ENCODE results near the gene RASSF1.
A peak's percentile ranks its signal among the peaks of the same experiment; 100 is the strongest.

RASSF1 gene

DNA sequence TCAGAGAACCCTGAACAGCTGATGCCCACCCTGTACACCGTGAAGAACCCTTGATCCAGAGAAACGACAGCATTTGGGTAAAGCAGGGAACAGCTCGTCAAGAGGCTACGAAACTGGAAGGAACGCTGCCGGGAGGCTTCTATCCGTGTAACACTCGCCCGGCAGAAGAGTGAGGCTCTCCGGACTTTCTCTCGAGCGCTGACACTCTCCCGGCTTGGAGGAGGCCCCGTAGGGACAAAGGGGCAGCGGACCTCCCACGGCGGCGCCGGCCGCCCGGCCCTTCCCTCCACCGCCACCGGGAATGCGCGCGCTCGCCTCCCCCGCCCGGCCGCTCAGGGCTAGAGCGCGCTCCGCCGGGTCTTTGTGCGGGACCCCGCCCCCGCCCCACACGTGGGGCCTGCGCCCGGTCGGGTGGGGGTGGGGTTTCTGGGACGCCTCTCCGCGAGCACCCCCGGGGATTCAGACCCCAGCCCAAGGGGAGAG is 19.7 kb downstream of the RASSF1 start:
- in situ Hi-C loops (cut with MboI; ENCODE audit: low sequenced_read_pairs, unreplicated experiment): no loop called here
- TF ChIP-seq, protein P1, sequence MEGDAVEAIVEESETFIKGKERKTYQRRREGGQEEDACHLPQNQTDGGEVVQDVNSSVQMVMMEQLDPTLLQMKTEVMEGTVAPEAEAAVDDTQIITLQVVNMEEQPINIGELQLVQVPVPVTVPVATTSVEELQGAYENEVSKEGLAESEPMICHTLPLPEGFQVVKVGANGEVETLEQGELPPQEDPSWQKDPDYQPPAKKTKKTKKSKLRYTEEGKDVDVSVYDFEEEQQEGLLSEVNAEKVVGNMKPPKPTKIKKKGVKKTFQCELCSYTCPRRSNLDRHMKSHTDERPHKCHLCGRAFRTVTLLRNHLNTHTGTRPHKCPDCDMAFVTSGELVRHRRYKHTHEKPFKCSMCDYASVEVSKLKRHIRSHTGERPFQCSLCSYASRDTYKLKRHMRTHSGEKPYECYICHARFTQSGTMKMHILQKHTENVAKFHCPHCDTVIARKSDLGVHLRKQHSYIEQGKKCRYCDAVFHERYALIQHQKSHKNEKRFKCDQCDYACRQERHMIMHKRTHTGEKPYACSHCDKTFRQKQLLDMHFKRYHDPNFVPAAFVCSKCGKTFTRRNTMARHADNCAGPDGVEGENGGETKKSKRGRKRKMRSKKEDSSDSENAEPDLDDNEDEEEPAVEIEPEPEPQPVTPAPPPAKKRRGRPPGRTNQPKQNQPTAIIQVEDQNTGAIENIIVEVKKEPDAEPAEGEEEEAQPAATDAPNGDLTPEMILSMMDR (IDR thresholded peaks at IDR 0.05; ENCODE audit: borderline replicate concordance, control extremely low read depth, extremely low read depth, insufficient read depth, missing control alignments): no peak
- peak; percentile 86 for DNase-seq (ENCODE audit: low spot score)

DNA sequence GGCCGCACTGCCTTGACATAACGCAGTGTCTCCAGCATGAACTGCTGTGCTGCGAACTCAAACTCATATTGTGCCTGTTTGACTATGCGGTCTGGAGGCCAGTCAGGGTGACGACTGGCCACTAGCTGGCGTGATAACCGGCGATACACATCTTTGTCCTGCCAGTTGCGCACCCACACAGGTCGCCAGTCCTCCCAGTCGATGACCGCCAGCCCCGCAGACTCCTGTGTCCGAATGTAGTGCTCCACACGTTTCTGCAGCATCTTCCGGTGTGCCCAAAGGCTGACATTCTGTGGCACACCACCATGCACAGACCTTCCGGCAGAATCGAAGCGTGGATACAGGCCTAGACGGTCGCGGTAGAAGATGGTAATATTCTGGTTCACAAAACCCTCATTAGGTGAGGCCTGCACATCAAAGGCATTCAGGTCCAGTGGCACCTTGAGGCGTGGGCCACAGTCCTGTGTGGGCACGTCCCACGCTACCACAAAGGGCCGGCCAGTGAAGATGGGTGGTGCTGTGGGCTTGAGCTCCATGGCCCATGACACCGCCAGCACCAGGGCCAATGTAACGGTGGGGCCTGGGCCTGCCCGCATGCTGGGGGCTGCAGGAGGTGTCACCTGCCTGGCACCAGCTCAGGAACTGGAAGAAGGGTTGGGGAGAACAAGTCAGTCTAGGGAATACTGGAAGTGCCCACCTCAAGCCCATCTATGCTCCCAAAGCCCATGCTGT is 20.6 kb downstream of the RASSF1 start:
- TF ChIP-seq, protein P1 (IDR thresholded peaks at IDR 0.05; ENCODE audit: borderline replicate concordance, control extremely low read depth, extremely low read depth, insufficient read depth, missing control alignments): no peak
- in situ Hi-C loops (cut with MboI; ENCODE audit: low sequenced_read_pairs, unreplicated experiment): no loop called here
- no peak for DNase-seq (ENCODE audit: low spot score)

DNA sequence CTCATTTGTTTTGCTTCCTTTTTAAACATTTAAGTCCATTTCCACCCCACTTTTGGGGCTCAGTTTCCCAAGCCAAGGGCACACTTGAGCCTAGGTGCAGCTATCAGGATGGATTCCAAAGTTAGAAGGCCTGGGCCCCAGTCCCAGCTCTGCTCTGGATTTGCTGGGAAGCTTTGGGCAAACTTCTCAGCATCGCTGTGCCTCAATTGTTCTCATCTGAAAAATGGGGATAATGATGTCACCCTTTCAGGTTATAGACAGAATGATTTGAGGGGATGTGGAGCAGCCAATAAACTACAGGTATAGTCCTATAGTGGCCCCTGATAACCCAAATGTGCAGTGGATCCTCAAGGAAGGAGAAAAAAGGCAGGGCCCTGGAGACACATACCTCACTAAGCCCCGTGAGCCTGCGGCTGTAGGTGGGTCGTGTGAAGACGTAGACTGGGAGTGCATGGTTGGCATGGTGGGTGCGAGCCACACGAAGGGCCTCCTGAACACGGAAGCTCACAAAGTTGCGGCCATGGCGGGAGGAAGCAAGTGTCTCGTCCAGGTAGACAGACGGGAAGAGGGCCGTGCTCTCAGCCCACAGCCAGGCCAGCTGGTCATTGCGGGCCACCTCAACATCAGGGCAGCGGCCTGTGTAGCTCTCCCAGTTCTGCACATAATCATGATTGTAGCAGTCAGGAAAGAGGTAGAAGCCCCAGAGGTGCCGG is 21.3 kb downstream of the RASSF1 start:
- DNase-seq (ENCODE audit: low spot score): no peak
- TF ChIP-seq, protein P1 (IDR thresholded peaks at IDR 0.05; ENCODE audit: borderline replicate concordance, control extremely low read depth, extremely low read depth, insufficient read depth, missing control alignments): no peak
- in situ Hi-C loops (cut with MboI; ENCODE audit: low sequenced_read_pairs, unreplicated experiment): no loop called here

DNA sequence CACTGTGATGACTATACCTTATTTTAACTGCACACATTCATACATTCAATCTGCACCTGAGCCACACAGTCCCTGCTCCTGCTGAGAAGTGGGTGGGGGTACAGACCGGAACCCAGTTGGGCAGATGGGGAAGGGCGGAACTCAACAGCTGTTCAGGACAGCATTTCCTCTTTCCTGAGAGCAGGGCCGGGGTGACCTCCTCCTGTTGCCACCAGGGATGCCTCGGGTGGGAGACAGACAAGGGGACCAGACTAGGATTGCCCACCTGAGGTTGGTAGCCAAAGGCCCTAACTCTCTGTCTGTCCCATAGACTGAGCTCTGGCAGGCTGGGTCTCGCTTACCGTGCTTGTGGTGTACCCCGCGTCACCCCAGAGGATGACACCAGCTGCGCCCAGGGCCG is 22.0 kb downstream of the RASSF1 start:
- DNase-seq (ENCODE audit: low spot score): no peak
- in situ Hi-C loops (cut with MboI; ENCODE audit: low sequenced_read_pairs, unreplicated experiment): no loop called here
- TF ChIP-seq, protein P1 (IDR thresholded peaks at IDR 0.05; ENCODE audit: borderline replicate concordance, control extremely low read depth, extremely low read depth, insufficient read depth, missing control alignments): no peak

DNA sequence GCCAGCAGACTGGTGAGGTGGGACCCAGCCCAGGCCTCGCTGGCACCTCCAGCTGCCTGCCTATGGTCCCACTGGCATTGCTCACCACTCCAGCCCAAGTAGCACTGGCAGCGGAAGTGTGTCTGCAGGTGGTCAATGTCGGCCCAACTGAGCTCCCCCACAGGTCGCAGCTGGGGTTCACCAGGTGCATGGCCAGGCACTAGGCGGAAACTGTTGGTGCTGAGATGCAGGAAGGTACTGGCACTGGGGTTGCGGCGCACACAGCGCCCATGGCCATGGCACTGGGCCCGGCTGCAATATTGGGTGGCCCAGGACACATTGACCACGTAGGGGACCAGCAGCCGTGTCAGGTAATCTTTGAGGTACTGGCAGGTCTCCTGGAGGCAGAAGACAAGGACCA is 22.5 kb downstream of the RASSF1 start:
- no peak for DNase-seq (ENCODE audit: low spot score)
- TF ChIP-seq, protein P1 (IDR thresholded peaks at IDR 0.05; ENCODE audit: borderline replicate concordance, control extremely low read depth, extremely low read depth, insufficient read depth, missing control alignments): no peak
- in situ Hi-C loops (cut with MboI; ENCODE audit: low sequenced_read_pairs, unreplicated experiment): no loop called here

DNA sequence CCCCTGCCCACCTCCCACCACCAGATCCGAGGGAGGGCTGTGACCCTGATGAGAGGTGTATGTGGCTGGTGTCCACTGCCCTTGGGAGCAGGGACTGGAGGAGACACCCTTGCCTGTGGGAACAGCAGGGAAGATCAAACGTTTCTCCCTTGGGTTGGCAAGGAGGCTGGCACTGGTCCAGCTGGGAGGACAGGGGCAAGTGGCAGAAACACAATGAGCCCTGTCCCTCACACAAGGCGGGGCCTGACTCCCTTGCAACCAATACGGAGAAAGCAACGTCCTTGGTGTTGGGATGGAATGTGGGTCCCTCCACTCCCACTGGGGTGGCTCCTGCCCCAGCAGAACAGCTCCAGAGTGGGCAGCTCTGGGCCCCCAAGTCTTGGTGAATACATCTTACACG is 23.3 kb downstream of the RASSF1 start:
- no peak for DNase-seq (ENCODE audit: low spot score)
- in situ Hi-C loops (cut with MboI; ENCODE audit: low sequenced_read_pairs, unreplicated experiment): no loop called here

More for the DNA sequence above, 23.3 kb downstream of the RASSF1 start:
- TF ChIP-seq, protein P1 (IDR thresholded peaks at IDR 0.05; ENCODE audit: borderline replicate concordance, control extremely low read depth, extremely low read depth, insufficient read depth, missing control alignments): no peak
